PC-9 (cell line): ENCODE results near the gene CCNL2. TPM values are rescaled to one million over a fixed set of nuclear protein-coding genes. Genes with fewer than 3 reads are reported as not detected.
A peak's percentile ranks its signal among the peaks of the same experiment; 100 is the strongest.

ENCODE experiments used
- BruUV-seq: library from RNA; stranded (reverse); fragments of 400-500 nt; replicated peaks from 2 replicates; lab custom pipeline; 2021; lab: Mats Ljungman, UMichigan
- CTCF ChIA-PET: fragments of 300-600 bp; sonication (Branson Sonifier 250); formaldehyde crosslinking; loops from one replicate; lab custom pipeline; 2022; ENCODE audit warnings: antibody characterized with exemption; lab: Charles Lee
- POLR2A ChIA-PET: fragments of 300-600 bp; sonication (Branson Sonifier 250); formaldehyde crosslinking; loops from one replicate; lab custom pipeline; 2022; ENCODE audit warnings: antibody characterized with exemption; ENCODE audit not compliant: unreplicated experiment; lab: Charles Lee
- DNase-seq, 2 experiments: peaks; one replicate each; pipeline versions ENCODE4 v3.0.0 to v3.0.0-alpha.2; 2015 to 2022; ENCODE audit warnings: mixed read lengths in 1 of 2
- H2AFZ ChIP-seq: fragments of 200-600 bp; sonication (generic); 2 replicates; pipeline ENCODE4 v1.8.1; 2017; ENCODE audit warnings: antibody characterized with exemption
- H3F3A ChIP-seq: fragments of 200-600 bp; sonication (generic); 2 replicates; pipeline ENCODE4 v1.8.1; 2017; ENCODE audit warnings: antibody characterized with exemption, mild to moderate bottlenecking, low read depth; ENCODE audit not compliant: insufficient read depth
- H3K27ac ChIP-seq: fragments of 200-600 bp; sonication (generic); 2 replicates; pipeline ENCODE4 v1.6.1; 2016; ENCODE audit warnings: mixed run types
- H3K27me3 ChIP-seq: fragments of 200-600 bp; sonication (generic); 2 replicates; pipeline ENCODE4 v1.6.1; 2016; ENCODE audit warnings: low read depth, mixed run types; ENCODE audit not compliant: insufficient read depth
- H3K36me3 ChIP-seq: fragments of 200-600 bp; sonication (generic); 2 replicates; pipeline ENCODE4 v1.6.1; 2016; ENCODE audit warnings: low read depth, mixed run types
- H3K4me1 ChIP-seq: fragments of 200-600 bp; sonication (generic); replicated peaks from 2 replicates; pipeline ENCODE4 v1.6.1; 2016; ENCODE audit warnings: mixed run types; ENCODE audit not compliant: insufficient read depth
- H3K4me2 ChIP-seq: fragments of 200-600 bp; sonication (generic); 2 replicates; pipeline ENCODE4 v1.6.1; 2017; ENCODE audit warnings: mixed run types
- H3K4me3 ChIP-seq: fragments of 200-600 bp; sonication (generic); 2 replicates; pipeline ENCODE4 v1.6.1; 2016; ENCODE audit warnings: mixed run types
- H3K79me2 ChIP-seq: fragments of 200-600 bp; sonication (generic); 2 replicates; pipeline ENCODE4 v1.6.1; 2017; ENCODE audit warnings: low read depth, mixed run types
- H3K9me2 ChIP-seq: fragments of 200-600 bp; sonication (generic); 2 replicates; pipeline ENCODE4 v1.8.1; 2017; ENCODE audit warnings: mild to moderate bottlenecking; ENCODE audit not compliant: insufficient read depth
- H3K9me3 ChIP-seq: fragments of 200-600 bp; sonication (generic); 2 replicates; pipeline ENCODE4 v1.8.1; 2016; ENCODE audit warnings: low read depth; ENCODE audit not compliant: insufficient read depth
- H4K20me1 ChIP-seq: fragments of 200-600 bp; sonication (generic); 2 replicates; pipeline ENCODE4 v1.8.1; 2017; ENCODE audit not compliant: insufficient read depth
- EZH2 ChIP-seq: fragments of 200-600 bp; sonication (generic); IDR thresholded peaks from 2 replicates; pipeline ENCODE4 v1.8.0; 2017; ENCODE audit warnings: antibody characterized with exemption, low read depth
- intact Hi-C: fragments of 100-400 bp; cut with micrococcal nuclease; formaldehyde crosslinking; loops from one replicate; pipeline ENCODE4 v1.10.0; 2022; ENCODE audit not compliant: unreplicated experiment
- total RNA-seq: library from RNA; stranded (reverse); gene quantifications from 2 replicates; pipeline ENCODE4 v1.2.3, GENCODE V29; 2021
- TF ChIP-seq, protein P1 (sequence below): fragments of 200-600 bp; sonication (generic); conservative IDR thresholded peaks from 2 replicates; pipeline ENCODE4 v1.6.1; 2017; ENCODE audit warnings: mixed run types, antibody characterized with exemption, mild to moderate bottlenecking, moderate library complexity

Gene CCNL2
- total RNA-seq, 1 experiment from 2014 or later, result 162 TPM

DNA sequence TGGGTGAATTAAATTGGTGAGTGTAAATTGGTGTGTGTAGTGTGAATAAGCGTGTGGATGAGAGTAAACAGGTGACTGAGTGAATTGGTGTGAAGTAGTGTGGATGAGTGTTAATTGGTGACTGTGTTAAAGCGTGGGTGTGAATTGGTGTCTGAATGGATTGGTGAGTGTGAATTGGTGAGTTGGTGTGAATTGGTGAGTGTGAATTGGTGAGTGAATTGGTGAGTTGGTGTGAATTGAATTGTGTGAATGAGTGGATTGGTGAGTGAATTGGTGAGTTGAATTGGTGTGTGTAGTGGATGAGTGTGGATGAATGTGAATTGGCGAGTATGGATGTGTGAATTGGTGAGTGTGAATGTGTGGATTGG lies 32.5 kb downstream of the CCNL2 start:
- Histone ChIP-seq H3K9me2 (no peaks in the 10 kb centered on the region), H3K36me3 (no peaks in the 10 kb centered on the region), H3K4me2 (no peak overlapping the region), H3K27ac (no peak overlapping the region), H3K27me3 (no peaks in the 10 kb centered on the region), H4K20me1 (no peaks in the 10 kb centered on the region), H3K4me1 (peaks cover 10% of the 10 kb centered on the region), H3K79me2 (no peaks in the 10 kb centered on the region), H2AFZ (no peak overlapping the region), H3K4me3 (no peak overlapping the region), H3K9me3 (no peaks in the 10 kb centered on the region), H3F3A (peaks cover 9% of the 10 kb centered on the region; the same call in 1 of the 2 replicates)
- ChIA-PET POLR2A (no interaction called here), CTCF (no interaction called here)
- intact Hi-C loops, result no loop called here
- DNase-seq, result peak in 1 of 2 experiments; percentile 24
- no TSS peak for BruUV-seq
- no peak for TF ChIP-seq EZH2
- TF ChIP-seq, protein P1, sequence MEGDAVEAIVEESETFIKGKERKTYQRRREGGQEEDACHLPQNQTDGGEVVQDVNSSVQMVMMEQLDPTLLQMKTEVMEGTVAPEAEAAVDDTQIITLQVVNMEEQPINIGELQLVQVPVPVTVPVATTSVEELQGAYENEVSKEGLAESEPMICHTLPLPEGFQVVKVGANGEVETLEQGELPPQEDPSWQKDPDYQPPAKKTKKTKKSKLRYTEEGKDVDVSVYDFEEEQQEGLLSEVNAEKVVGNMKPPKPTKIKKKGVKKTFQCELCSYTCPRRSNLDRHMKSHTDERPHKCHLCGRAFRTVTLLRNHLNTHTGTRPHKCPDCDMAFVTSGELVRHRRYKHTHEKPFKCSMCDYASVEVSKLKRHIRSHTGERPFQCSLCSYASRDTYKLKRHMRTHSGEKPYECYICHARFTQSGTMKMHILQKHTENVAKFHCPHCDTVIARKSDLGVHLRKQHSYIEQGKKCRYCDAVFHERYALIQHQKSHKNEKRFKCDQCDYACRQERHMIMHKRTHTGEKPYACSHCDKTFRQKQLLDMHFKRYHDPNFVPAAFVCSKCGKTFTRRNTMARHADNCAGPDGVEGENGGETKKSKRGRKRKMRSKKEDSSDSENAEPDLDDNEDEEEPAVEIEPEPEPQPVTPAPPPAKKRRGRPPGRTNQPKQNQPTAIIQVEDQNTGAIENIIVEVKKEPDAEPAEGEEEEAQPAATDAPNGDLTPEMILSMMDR, result no peak

DNA sequence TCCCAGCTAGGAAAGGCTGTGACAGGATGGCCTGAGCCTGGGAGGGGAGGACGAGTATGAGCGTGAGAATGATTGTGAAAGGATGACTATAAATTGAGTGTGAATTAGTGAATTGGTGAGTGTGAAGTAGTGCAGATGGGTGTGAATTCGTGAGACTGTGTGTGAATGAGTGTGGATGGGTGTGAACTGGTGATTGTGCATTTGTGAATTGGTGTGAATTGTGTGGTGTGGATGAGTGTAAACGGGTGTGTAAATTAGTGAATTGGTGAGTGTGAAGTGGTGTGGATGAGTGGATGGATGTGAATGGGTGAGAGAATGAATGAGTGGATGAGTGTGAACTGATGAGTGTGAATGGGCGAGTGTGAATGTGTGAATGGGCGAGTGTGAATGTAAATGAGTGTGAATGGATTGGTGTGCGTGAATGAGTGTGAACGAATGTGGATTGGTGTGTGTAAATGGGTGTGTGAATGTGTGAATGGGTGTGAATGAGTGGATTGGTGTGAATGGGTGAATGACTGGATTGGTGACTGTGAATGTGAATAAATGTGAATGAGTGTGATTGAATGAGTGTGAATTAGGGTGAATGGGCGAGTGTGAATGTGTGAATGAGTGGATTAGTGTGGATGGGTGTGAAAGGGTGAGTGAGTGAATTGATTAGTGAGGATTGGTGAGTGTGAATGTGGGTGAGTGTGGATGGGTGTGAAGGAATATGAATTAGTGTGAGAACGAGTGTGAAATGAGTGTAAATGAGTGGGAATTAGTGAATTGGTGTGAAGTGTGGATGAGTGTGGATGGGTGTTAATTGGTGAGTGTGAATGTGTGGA lies 33.0 kb downstream of the CCNL2 start:
- Histone ChIP-seq H4K20me1 (no peaks in the 10 kb centered on the region), H3K36me3 (no peaks in the 10 kb centered on the region), H3K4me3 (no peak overlapping the region), H3K27ac (no peak overlapping the region), H3K79me2 (no peaks in the 10 kb centered on the region), H3K27me3 (no peaks in the 10 kb centered on the region), H2AFZ (no peak overlapping the region), H3K9me3 (no peaks in the 10 kb centered on the region), H3F3A (peaks cover 11% of the 10 kb centered on the region; the same call in 1 of the 2 replicates), H3K4me2 (no peak overlapping the region), H3K9me2 (no peaks in the 10 kb centered on the region), H3K4me1 (peaks cover 12% of the 10 kb centered on the region)
- DNase-seq, result peak in 1 of 2 experiments; percentile 6
- TF ChIP-seq EZH2, result no peak
- TF ChIP-seq, protein P1, result no peak
- intact Hi-C loops, result no loop called here
- ChIA-PET POLR2A (interaction anchor here (0.6 kb wide), 1 partner anchor 12 kb away, joined by 4 read pairs; no protein-coding TSS in a partner anchor), CTCF (no interaction called here)
- BruUV-seq, result no TSS peak

DNA sequence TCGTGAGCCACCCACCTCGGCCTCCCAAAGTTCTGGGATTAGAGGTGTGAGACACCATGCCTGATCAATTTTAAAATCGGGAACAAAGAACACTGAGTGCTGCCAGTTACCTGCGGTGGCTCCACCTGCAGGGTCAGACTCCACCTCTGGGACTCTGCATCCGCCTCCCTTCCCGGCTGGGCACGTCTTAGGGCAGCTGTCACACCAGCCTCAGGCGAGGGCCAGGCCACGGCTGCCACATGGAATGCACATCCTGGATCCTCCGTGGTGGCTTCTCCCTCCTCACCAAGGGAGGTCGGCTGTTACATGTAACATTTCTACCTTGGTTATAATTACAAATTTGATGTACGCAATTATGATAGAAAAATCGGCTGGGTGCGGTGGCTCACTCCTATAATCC lies 34.9 kb downstream of the CCNL2 start:
- no peaks in the 10 kb centered on the region for H3K27me3 ChIP-seq
- peaks cover 23% of the 10 kb centered on the region; the same call in 1 of the 2 replicates for H3F3A ChIP-seq
- no peaks in the 10 kb centered on the region for H3K9me3 ChIP-seq
- DNase-seq, result peak; percentile 88
- no peaks in the 10 kb centered on the region for H3K9me2 ChIP-seq
- ChIA-PET POLR2A (no interaction called here), CTCF (no interaction called here)
- no peak overlapping the region for H3K4me3 ChIP-seq
- no peaks in the 10 kb centered on the region for H3K36me3 ChIP-seq
- H3K4me2 ChIP-seq, result peak overlapping the region; percentile 23
- H4K20me1 ChIP-seq, result no peaks in the 10 kb centered on the region
- no peak overlapping the region for H2AFZ ChIP-seq
- no peak overlapping the region for H3K27ac ChIP-seq
- no peaks in the 10 kb centered on the region for H3K79me2 ChIP-seq
- no peak for TF ChIP-seq EZH2
- TF ChIP-seq, protein P1, result no peak
- BruUV-seq, result no TSS peak
- peaks cover 30% of the 10 kb centered on the region for H3K4me1 ChIP-seq
- intact Hi-C loops, result no loop called here
